ENCODE results near the gene TMBIM4.

TMBIM4 gene

DNA sequence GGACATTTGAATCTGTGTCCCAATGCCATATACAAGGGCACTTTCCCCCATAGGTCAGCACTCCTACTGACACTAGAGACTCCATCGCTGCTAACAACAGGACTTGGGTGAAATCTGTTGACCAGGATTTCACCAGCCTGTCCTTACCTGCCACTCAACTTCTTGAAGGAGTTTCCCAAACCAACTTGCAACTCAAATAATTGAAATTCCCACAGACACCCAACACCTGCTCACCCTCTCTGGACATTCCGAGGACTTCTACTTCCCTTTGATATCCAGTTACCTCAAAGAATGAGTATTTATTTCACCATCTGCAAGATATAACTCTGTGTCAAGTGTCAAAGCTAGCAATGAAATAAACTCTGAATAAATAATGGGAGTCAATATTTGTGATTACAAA lies 83.8 kb downstream of the TMBIM4 start:
- no peak for DNase-seq

Measured in CD4-positive, alpha-beta T cell treated with Interferon gamma for 1 hour (primary cell).